ENCODE data around the gene FSIP1.

The FSIP1 gene

GRCh38 chr15:39684233-39684632 is 98.4 kb downstream of the FSIP1 start:
- no peak for DNase-seq (ENCODE audit: low read depth)

GRCh38 chr15:39682366-39682765 is 100.3 kb downstream of the FSIP1 start:
- no peak for DNase-seq (ENCODE audit: low read depth)

- DNase-seq (ENCODE audit: low read depth): no peak
These were observed 101.8 kb downstream of the FSIP1 start for GRCh38 chr15:39680868-39681267.

GRCh38 chr15:39672666-39673065 is 110.0 kb downstream of the FSIP1 start:
- no peak for DNase-seq (ENCODE audit: low read depth)

GRCh38 chr15:39672184-39672583 is 110.5 kb downstream of the FSIP1 start:
- DNase-seq (ENCODE audit: low read depth): no peak

- no peak for DNase-seq (ENCODE audit: low read depth)
These were observed 112.0 kb downstream of the FSIP1 start for GRCh38 chr15:39670687-39671086.

- DNase-seq (ENCODE audit: low read depth): no peak
These were observed 113.0 kb downstream of the FSIP1 start for GRCh38 chr15:39669661-39670060.

GRCh38 chr15:39669241-39669640 is 113.4 kb downstream of the FSIP1 start:
- no peak for DNase-seq (ENCODE audit: low read depth)

- no peak for DNase-seq (ENCODE audit: low read depth)
These were observed 114.2 kb downstream of the FSIP1 start for GRCh38 chr15:39668457-39668856.

- DNase-seq (ENCODE audit: low read depth): no peak
These were observed 115.1 kb downstream of the FSIP1 start for GRCh38 chr15:39667382-39668127.

- DNase-seq (ENCODE audit: low read depth): no peak
These were observed 116.0 kb downstream of the FSIP1 start for GRCh38 chr15:39666677-39667076.

GRCh38 chr15:39665629-39666250 is 116.9 kb downstream of the FSIP1 start:
- DNase-seq (ENCODE audit: low read depth): no peak

- no peak for DNase-seq (ENCODE audit: low read depth)
These were observed 118.9 kb downstream of the FSIP1 start for GRCh38 chr15:39663704-39664250.

- no peak for DNase-seq (ENCODE audit: low read depth)
These were observed 120.9 kb downstream of the FSIP1 start for GRCh38 chr15:39661776-39662175.

- DNase-seq (ENCODE audit: low read depth): no peak
These were observed 123.9 kb downstream of the FSIP1 start for GRCh38 chr15:39658740-39659139.

GRCh38 chr15:39657668-39658067 is 125.0 kb downstream of the FSIP1 start:
- DNase-seq (ENCODE audit: low read depth): no peak

- no peak for DNase-seq (ENCODE audit: low read depth)
These were observed 125.5 kb downstream of the FSIP1 start for GRCh38 chr15:39657181-39657580.

GRCh38 chr15:39654304-39654703 is 128.3 kb downstream of the FSIP1 start:
- DNase-seq (ENCODE audit: low read depth): no peak

GRCh38 chr15:39651881-39652280 is 130.8 kb downstream of the FSIP1 start:
- DNase-seq (ENCODE audit: low read depth): no peak

- no peak for DNase-seq (ENCODE audit: low read depth)
These were observed 131.3 kb downstream of the FSIP1 start for GRCh38 chr15:39651295-39651694.

- DNase-seq (ENCODE audit: low read depth): no peak
These were observed 132.9 kb downstream of the FSIP1 start for GRCh38 chr15:39649757-39650156.

- DNase-seq (ENCODE audit: low read depth): no peak
These were observed 136.2 kb downstream of the FSIP1 start for GRCh38 chr15:39646425-39646824.

- DNase-seq (ENCODE audit: low read depth): no peak
These were observed 136.7 kb downstream of the FSIP1 start for GRCh38 chr15:39645976-39646257.
